Jurkat, Clone E6-1 (cell line): ENCODE data around the gene UTS2B.
"Not testable (repeated sequence)": the region's sequence is repeated elsewhere in the genome, so short reads cannot be mapped to it uniquely, and the experiment has no call there.

Source experiments
- DNase-seq: peaks from one replicate; pipeline ENCODE4 v3.0.0-alpha.2; 2011; ENCODE audit warnings: low read depth, low spot score
- H3K4me3 ChIP-seq: 2 replicates; pipeline ENCODE4 v1.5.1; 2011; ENCODE audit warnings: mild to moderate bottlenecking, low read length, control low read depth, moderate library complexity

The UTS2B gene

DNA sequence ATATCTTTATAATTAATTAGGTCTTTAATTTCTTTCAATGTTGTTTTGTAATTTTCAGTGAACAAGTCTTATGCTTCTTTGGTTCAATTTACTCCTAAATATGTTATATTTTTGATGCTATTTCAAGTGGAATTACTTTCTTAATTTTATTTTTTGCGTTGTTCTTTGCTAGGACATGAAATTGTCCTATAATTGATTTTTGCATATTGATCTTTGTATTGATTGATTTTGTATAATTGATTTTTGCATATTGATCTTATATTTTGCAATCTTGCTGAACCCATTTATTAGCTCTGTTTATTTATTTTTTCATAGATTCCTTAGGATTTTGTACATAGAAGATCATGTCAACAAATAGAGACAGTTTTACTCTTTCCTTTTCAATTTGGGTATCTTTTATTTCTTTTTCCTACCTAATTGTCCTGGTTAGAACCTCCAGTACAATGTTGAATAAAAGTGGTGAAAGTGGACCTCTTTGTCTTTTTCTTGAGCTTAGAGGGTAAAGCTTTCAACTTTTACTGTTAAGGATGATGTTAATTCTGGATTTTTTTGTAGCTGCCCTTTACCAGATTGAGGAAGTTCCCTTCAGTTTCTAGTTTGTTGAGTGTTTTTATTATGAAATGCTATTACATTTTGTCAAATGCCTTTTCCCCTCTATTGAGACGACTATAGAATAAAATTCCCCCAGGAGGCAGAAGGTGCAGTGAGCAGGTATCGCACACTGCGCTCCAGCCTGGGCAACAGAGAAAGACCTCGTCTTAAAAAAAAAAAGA, 37.9 kb downstream of the UTS2B start:
- no peak for DNase-seq
- no peak overlapping the region for H3K4me3 ChIP-seq

DNA sequence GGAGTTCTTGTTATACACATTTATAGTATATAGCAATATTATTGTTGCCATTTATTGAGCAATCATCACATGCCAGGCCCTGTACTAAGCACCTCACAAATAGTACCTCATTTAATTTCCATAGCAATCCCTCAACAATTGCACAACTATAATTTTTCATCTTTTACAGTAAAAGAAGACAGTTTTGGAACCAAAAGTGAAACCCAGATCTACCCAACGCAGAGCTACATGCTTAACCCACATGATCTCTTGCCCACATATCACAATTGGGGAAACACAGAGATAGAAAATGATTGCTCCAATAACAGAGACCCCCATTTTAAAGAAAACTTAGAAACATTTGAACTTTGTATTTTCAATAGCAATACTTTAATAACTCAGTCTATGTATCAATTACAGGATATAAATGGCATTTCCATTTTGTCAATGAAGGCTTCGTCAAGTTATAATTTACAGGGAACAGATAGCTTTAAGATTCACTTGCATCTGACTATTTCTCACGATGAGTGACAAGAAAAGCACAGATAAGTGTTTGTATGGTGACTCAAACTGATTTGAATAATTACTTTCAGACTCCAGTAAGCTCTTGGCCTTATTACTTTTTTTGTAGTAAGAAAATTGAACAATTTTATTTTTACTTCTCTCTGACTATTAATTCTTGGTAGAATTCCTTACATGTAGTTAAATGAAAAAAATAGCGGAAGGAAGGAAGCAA, 39.9 kb downstream of the UTS2B start:
- no peak overlapping the region for H3K4me3 ChIP-seq
- no peak for DNase-seq

GRCh38 chr3:191283400-191283799, 46.9 kb downstream of the UTS2B start:
- DNase-seq: no peak
- H3K4me3 ChIP-seq: no peak overlapping the region

- no peak overlapping the region for H3K4me3 ChIP-seq
- DNase-seq: no peak
Observed at GRCh38 chr3:191282251-191283185, 47.8 kb downstream of the UTS2B start.

- no peak for DNase-seq
- H3K4me3 ChIP-seq: no peak overlapping the region
Observed at GRCh38 chr3:191280882-191281281, 49.4 kb downstream of the UTS2B start.

DNA sequence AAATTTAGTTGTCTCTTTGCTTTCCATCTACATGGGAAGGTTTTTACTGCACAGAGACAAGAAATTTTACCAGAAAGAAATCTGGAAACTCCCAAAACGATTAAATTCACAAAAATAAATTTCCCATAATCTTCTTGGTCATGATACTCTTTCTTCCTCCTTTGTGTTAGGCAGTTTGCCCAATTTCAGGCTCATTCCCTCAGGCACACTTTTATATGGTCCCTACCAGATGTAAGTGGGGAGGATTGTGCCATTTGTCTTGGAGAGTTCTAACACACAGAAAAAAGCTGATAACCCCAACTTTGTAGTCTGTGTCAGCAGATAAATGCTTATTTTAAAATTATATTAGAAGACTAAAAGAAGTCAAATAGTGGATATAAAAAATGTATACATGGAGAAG, 50.2 kb downstream of the UTS2B start:
- DNase-seq: no peak
- no peak overlapping the region for H3K4me3 ChIP-seq

- H3K4me3 ChIP-seq: no peak overlapping the region
- DNase-seq: no peak
Observed at GRCh38 chr3:191275751-191276150, 54.6 kb downstream of the UTS2B start.

DNA sequence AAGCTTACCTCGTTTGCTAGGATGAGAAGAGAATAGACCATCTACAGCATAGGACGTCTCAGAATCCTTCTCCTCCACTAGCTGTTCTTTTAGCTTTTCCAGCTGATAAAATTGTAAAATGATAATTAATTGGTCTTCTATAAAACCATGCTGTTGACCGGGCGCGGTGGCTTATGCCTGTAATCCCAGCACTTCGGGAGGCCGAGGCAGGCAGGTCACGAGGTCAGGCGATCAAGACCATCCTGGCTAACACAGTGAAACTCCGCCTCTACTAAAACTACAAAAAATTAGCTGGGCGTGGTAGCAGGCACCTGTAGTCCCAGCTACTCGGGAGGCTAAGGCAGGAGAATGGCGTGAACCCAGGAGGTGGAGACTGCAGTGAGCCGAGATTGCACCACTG, 55.1 kb downstream of the UTS2B start:
- not testable (repeated sequence) for DNase-seq, H3K4me3 ChIP-seq

- no peak for DNase-seq
- no peak overlapping the region for H3K4me3 ChIP-seq
Observed at GRCh38 chr3:191269289-191270085, 60.8 kb downstream of the UTS2B start.

- no peak for DNase-seq
- no peak overlapping the region for H3K4me3 ChIP-seq
Observed at GRCh38 chr3:191268737-191269136, 61.6 kb downstream of the UTS2B start.

- no peak overlapping the region for H3K4me3 ChIP-seq
- no peak for DNase-seq
Observed at GRCh38 chr3:191263850-191264249, 66.5 kb downstream of the UTS2B start.

DNA sequence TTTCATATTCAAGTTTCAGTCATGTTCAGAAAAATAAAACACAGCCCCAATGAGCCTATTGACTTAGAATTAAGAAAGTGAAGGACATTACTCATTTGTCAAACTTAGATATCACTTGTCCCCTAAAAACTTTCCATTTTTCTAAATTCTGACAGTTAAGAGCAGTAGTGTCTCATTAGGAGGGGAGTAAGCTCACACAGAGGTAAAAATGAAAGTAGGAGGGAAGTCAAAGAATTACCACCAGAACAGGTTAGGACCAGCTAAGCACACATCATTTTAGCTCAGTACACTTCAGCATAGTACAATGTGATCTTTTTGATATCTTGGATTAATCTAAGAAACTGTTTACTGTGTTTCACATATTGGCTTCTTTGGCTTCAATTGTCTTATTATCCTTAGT, 67.0 kb downstream of the UTS2B start:
- H3K4me3 ChIP-seq: no peak overlapping the region
- DNase-seq: no peak

GRCh38 chr3:191262650-191263049, 67.7 kb downstream of the UTS2B start:
- H3K4me3 ChIP-seq: no peak overlapping the region
- no peak for DNase-seq

DNA sequence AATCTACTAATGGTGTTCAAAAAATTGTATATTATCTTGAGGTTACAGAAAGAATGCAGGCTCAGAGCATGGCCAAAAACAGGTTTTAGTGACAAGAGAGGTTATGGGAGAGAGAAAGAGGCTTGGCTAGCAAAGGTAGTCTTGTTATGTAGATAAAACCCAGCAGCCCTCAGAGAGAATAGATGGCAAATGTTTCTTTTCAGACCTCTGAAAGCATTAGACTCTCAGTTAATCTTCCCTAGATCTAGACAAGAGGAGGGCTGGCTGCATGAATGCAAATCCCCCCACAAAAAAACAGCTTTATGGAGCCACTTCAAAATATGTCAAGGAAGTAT, 69.1 kb downstream of the UTS2B start:
- DNase-seq: no peak
- H3K4me3 ChIP-seq: no peak overlapping the region

DNA sequence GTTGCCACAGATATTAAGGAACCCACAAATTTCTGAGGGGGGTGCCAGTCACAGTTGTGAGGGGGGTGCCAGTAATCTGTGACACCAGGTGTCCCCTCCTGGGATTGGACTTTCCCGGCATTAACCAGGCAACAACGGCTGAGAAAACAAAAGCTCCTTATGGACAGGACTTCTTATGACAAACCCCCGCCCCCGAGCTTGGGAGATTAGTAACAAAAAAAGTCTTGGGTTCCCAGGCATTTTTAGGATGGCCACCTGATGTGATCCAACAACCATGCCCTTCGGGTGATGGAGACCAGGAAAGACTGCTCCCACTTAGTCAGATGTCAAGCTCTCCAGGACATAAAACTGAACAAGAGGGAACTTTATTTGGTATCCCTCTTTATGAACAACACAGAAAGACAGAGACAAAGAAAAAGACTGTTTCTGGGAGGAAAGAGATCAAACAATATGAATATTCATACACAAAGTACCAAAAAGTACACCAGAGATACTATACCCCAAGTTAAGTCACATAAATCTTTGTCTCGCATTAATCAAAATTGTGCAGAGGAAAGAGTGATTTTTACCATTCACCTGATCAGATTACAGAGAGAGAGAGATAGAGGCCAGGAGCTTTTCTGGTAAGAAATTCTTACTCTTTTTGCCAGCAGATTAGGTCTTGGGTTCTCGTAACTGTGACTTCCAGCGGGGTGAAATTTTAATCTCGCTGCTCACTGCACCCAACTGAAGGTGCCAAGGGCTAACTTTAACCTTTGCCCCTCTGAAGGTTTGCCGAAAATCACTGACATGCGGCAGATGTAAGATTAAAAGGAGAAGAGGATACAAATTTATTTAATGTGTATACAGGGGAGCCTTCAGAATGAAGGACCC, 69.7 kb downstream of the UTS2B start:
- no peak for DNase-seq
- no peak overlapping the region for H3K4me3 ChIP-seq

DNA sequence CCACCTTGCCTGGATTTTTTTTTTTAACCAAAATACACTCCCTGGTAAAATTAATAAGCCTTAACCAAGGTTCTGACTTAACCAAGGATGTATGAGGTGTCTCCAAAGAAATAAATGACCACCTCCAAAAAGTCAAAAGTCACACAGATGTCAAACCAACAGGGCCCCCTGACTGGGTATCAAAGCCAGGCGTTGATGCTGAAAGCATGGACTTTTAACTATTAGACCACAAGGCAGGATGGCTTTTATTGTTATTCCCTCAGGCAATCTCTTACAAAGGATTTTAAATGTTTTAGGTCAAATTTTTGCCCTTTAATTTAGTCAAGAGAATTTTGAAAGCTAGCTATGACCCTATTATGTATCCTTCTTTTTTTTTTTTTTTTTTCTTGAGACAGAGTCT, 70.8 kb downstream of the UTS2B start:
- no peak for DNase-seq
- H3K4me3 ChIP-seq: no peak overlapping the region

DNA sequence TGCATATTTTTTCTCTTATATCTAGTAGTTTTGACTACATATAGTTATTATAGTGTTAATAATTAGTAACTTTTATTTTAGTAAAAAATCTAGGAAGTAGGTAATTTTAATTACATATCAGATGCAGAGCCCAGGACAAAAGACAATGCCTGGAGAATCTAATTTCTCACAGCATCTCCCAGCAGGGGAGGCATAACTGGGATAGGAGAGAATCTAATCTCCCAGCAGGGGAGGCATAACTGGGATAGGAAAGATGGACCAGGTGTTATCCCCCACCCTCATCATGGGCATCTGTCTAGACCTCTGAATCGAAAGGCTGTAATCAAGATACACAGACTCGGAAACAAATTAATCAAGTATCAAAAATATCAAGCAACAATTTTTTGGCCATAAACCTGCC, 73.0 kb downstream of the UTS2B start:
- no peak overlapping the region for H3K4me3 ChIP-seq
- no peak for DNase-seq

- DNase-seq: no peak
- no peak overlapping the region for H3K4me3 ChIP-seq
Observed at GRCh38 chr3:191256405-191256804, 73.9 kb downstream of the UTS2B start.
